HG02840 (cell line): ENCODE data around the gene COL2A1.

Experiments used
- ATAC-seq: cut with Tn5 transposase; IDR thresholded peaks from one replicate; pipeline ENCODE4 v1.9.1; 2021; ENCODE audit warnings: mild to moderate bottlenecking, moderate library complexity, moderate number of reproducible peaks; ENCODE audit not compliant: unreplicated experiment, low FRiP score

The COL2A1 gene

GRCh38 chr12:48004053-48004941 is at the start of gene COL2A1:
COL2A1 (minus strand) TSS chr12:48004476; CDS start chr12:48004321, 155 bp downstream.
- ATAC-seq = no peak

- ATAC-seq = no peak
Observed at GRCh38 chr12:48053883-48054282, 49.6 kb upstream of the COL2A1 start.

DNA sequence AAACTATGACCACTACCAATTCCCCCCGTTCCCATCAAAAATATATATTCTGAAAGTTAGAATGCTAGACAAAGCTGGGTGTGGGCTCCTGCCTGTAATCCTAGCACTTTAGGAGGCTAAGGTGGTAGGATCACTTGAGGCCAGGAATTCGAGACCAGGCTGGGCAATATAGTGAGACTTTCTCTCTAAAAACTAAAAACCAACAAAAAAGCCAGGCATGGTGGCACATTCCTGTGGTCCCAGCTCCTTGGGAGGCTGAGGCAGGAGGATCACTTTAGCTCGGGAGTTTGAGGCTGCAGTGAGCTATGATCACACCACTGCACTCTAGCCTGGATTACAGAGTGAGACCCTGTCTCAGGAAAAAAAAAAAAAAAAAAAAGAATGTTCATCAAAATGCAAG is 48.8 kb upstream of the COL2A1 start:
- no peak for ATAC-seq

DNA sequence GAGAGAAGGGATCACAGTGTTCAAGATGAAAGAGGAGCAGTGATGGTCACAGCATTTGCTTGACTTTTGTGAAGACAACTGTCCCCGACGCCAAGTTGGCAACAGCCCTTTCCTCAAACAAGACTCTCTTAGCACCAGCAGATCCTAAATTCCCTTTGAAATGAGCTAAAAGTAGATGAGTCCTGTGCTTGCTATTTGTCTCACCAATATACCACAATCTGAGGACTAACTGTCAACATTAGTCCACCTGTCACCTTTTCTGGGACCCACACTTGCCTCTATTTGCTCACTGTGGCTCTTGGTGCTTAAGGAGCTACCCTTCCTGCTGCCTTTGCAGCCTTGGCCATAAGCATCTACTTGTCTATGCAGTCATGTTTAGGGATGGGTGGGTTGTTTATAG is 47.4 kb upstream of the COL2A1 start:
- ATAC-seq = no peak

GRCh38 chr12:48050174-48050573 is 45.9 kb upstream of the COL2A1 start:
- ATAC-seq = no peak

- ATAC-seq = no peak
Observed at GRCh38 chr12:48045965-48046518, 41.8 kb upstream of the COL2A1 start.

DNA sequence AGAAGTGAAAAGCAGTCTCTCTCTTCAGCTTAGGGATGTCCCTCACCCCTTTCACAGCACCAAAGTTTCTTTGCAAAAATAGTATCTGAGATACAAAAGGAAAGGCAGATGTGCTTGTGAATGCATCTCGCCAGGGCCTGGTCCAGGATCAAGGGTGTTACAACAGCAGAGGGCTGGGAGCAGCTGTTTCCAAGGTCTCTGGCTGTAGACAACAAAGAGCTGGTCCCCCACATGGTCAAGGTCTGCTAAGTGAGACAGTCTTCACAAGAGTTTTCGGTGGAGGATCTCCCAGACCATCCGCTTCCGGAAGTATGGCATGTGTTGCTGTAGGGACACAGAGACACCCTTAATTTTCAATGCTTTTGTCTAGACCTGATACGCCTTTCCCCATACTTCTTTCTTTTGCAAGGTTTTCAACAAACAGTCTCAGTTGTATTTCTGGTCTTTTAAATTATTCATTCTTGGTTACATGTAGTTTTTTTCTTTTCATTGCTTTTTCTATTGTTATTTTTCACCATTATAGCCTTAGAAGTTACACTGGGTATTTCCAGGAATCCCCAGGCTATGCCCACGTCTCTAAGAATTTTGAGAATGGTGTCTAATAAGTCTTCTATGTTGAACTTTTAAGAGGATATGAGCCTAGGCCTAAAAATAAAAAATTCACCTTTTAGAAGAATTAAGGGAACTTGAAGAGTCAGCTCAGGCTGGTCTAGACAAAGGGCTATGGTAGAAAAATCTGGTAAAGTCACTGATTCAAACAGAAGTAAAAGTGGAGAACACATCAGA is 41.0 kb upstream of the COL2A1 start:
- ATAC-seq = no peak

GRCh38 chr12:48044396-48044795 is 40.1 kb upstream of the COL2A1 start:
- no peak for ATAC-seq

DNA sequence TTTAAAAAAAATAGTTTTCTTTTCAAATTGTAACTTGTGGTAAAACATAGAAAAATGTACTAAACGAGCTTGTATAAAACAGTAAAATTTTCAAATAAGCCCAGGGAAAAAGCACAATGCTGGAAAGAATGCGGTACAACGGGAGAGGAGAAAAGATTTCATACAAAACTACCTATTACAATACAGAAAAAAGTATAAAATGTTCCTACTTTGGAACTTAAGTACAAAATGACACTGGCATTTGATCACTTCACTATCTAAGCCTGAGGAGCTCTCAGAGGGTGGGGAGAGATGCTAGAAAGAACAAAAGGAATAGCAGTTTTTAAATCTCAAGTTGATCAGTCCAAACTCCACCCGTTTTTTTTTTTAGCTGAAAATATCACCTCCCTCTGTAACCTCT is 39.5 kb upstream of the COL2A1 start:
- no peak for ATAC-seq

GRCh38 chr12:48041591-48042423 is 37.5 kb upstream of the COL2A1 start:
- ATAC-seq = no peak

DNA sequence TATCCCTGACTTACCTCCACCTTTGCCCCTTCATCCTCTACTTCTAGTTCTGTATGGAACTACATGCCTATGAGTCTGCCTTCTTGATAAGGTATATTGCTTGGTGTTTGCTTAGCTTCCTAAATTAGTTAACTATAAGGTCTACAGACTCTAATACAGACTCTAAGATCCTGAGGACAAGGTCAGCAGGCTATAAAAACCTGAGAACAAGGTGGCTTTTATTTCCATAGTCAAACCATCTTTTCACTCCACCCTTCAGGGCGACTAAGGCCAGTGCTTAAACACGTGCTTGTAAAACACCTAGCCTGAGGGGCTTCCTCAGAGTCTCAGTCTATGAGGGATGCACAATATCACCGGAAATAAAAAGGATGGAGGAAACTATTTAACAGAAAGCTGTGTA is 36.1 kb upstream of the COL2A1 start:
- ATAC-seq = no peak

GRCh38 chr12:48039151-48039550 is 34.9 kb upstream of the COL2A1 start:
- ATAC-seq = no peak

- no peak for ATAC-seq
Observed at GRCh38 chr12:48038085-48038484, 33.8 kb upstream of the COL2A1 start.

DNA sequence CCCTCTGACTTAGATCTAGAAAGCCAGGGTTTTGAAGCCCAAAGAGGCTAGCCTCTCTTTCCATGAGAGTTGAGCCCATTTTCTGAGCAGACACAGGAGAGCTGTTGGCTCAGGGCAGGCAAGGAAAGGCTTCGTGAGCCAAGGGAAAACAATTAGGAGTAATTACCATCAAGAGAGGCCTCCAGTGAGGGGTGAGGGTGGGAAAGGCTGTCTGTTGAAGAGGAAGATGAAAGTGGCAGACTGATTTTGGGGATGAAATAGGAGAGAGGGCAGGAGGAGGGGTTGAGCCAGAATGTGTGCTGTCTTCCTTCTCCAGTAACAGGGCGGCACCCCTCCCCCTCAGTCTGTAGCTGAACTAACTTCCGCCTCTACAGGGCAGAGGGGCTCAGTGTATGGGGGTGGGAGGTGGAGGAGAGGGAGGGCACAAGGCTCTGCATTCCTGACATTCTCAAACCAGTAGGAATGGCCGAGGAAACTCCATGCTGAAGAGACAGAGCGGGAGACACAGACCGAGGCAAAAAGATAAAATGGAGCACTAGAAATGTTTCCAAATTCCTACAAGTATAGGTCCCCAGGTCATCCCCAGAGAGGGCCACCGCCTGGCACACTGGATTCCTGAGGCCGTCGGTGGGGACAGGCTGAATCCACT is 33.1 kb upstream of the COL2A1 start:
- ATAC-seq = no peak

- ATAC-seq = no peak
Observed at GRCh38 chr12:48036818-48037217, 32.5 kb upstream of the COL2A1 start.

DNA sequence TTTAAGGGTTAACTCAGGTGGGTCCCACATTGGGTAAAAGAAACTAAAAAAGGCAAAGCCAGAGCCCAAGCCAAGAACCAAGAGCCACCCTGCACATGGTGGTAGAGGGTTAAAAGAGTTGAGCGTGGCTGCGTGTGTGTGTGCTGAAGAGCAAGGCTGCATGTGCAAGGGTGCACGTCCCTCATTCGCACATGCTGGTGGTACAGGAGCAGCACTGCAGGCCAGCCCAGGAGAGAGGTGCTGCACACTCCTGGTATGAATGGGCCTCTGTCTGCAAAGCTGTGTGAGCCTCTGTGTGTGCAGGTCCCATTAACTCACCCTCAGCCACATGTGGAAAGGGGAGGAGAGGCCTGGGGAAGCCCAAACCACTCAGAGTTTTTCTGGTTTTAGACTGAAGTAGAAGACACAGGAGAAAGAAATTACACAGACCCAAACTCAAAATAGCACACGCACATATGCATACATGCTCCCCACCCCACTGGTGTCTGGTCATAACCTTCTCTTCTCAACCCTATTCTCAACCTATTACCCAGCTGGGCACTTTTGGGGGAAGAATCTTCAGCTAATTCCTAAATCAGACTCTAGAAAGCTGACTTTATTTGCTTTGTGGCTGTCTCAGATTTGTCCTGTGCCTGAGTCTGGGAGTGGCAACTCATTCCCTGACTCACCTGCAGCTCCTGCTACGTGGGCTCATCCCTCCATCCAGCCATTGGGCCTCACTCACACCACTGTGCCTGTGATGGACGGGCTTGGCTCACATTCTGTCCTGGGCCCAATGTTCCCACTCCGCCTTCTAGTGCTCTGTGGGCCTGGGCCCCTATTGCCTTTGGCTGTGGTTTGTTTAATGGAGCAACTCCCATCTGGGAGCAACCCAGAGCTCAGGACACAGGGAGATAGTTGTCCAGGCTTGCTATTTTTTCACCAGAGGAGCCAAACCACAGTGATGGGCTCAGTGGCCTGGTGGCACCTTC is 30.8 kb upstream of the COL2A1 start:
- no peak for ATAC-seq

DNA sequence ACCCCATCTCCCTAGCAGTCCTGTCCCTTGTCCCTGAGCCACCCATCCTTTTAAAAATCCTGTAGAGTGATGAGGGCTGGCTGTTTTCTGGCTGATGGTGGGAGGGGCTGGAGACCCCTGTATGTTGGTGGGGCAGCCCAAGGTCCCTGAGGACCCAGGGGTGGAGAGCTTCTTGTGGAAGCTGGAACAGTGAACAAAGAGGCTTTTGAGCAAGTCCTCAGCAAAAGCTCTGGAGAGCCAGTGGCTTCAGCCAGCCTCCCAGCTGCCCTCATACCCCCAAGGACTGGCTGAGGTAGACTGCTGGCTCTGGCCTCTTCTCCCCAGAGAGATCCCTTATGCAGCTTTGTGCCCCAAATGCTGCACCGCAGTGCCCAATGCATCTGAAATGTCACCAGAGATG is 29.2 kb upstream of the COL2A1 start:
- ATAC-seq = no peak

DNA sequence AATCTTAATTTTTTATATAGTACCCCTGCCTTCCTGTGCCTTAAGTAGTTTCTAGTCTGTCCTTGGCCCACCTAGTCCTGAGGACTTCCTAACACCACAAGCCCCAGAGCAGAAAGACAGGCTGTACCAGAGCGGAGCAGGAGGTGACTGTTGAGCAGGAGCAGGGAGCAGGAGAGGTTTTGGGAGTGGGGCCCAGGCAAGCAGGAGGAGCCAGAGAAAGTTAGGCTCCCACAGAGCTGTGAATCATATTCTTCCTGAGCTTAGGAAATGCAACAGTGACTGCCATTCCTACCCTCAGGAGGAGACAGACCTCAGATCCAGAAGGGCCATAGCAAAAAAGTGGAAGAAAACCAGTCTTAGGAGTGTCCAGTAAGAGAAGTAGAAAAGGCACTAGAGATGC is 28.3 kb upstream of the COL2A1 start:
- no peak for ATAC-seq
